ENCODE results near the gene PSMB3. TPM values are rescaled to one million over a fixed set of nuclear protein-coding genes. Genes with fewer than 3 reads are reported as not detected.

The PSMB3 gene
- total RNA-seq: 100 to 1,000 TPM; 108 to 124 TPM

- H3K27me3 ChIP-seq (replicated peaks; ENCODE audit: insufficient read depth): no peaks in the 10 kb centered on the region
- H3K4me3 ChIP-seq: peak within 1 kb of the TSS; percentile 92
- H3K36me3 ChIP-seq: peaks cover 13% of the 10 kb centered on the region
- no peak for TF ChIP-seq CTCF (IDR thresholded peaks at IDR 0.05)
- peak within 1 kb of the TSS; percentile 85 to 92 for H3K27ac ChIP-seq
- H3K4me1 ChIP-seq (ENCODE audit: control insufficient read depth in 1 of 2, low read depth in 2 of 2): peaks cover 17 to 36% of the 10 kb centered on the region in 2 donors
- DNase-seq (ENCODE audit: low spot score) (peak; percentile 96), ATAC-seq (ENCODE audit: insufficient number of reproducible peaks, low FRiP score, low read depth) (peak; percentile 92)
- no peaks in the 10 kb centered on the region for H3K9me3 ChIP-seq
These were observed at the start of gene PSMB3 for GRCh38 chr17:38752308-38753070. TSS of gene PSMB3 (plus strand) at chr17:38752741. CDS start at chr17:38752827, 86 bp downstream.

- DNase-seq (ENCODE audit: low spot score) (no peak), ATAC-seq (ENCODE audit: insufficient number of reproducible peaks, low FRiP score, low read depth) (no peak)
- H3K27me3 ChIP-seq (replicated peaks; ENCODE audit: insufficient read depth): no peaks in the 10 kb centered on the region
- H3K27ac ChIP-seq: peak overlapping the region; percentile 94 to 98
- no peaks in the 10 kb centered on the region for H3K9me3 ChIP-seq
- peak overlapping the region; percentile 99 for H3K4me3 ChIP-seq
- no peaks in the 10 kb centered on the region for H3K36me3 ChIP-seq
- TF ChIP-seq CTCF (IDR thresholded peaks at IDR 0.05): no peak
- H3K4me1 ChIP-seq (ENCODE audit: control insufficient read depth in 1 of 2, low read depth in 2 of 2): peaks cover 0 to 30% of the 10 kb centered on the region in 2 donors
These were observed 49.4 kb upstream of the PSMB3 start for GRCh38 chr17:38702916-38703741.

DNA sequence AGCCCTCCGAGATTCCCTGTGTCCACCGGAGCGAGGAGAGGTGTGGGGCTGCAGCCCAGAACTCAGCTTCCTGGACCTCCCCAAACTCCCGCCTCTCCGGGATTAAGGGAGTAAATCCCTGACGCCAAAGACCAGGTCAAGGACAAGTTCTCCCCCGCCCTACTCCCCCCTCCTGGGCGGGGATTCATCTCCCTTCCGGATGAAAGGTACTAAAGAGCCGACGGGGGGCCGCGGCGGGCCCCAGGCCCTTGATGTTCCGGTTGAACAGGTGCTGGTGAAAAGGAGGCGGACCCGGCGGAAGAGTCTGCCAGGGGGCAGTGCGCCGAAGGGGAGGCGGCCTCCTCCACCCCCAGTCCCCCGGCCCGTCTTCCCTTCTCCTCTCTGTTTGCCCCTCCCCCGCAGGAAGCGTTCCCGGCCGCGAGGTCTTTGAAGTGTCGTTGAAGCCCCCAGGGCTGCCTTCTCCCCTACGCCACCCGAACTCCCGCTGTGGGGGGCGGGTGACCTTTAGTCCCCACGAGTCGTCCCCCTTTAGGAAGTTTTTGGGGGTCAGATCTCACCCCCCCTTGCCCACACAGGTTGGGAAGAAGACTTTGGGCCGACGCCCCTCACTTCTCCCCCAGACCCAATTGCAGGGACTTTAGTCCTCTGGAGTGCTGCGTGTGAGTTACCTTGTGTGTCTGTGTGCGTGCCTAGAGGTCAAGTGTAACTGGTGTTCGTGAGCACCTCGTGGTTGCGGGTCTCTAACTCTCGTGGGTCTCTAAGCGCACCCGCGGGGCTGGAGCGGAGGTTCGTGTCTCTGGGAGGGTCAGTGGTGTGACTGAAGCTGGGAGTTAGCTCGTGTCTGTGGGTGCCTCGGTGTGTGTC lies 48.6 kb upstream of the PSMB3 start:
- Histone ChIP-seq H3K4me3 (peak overlapping the region; percentile 99), H3K9me3 (no peaks in the 10 kb centered on the region), H3K27ac (peak overlapping the region; percentile 94 to 98), H3K4me1 (ENCODE audit: control insufficient read depth in 1 of 2, low read depth in 2 of 2) (peaks cover 0 to 30% of the 10 kb centered on the region in 2 donors), H3K36me3 (peaks cover 2% of the 10 kb centered on the region), H3K27me3 (replicated peaks; ENCODE audit: insufficient read depth) (no peaks in the 10 kb centered on the region)
- ATAC-seq (ENCODE audit: insufficient number of reproducible peaks, low FRiP score, low read depth) (no peak), DNase-seq (ENCODE audit: low spot score) (no peak)
- TF ChIP-seq CTCF (IDR thresholded peaks at IDR 0.05): no peak

DNA sequence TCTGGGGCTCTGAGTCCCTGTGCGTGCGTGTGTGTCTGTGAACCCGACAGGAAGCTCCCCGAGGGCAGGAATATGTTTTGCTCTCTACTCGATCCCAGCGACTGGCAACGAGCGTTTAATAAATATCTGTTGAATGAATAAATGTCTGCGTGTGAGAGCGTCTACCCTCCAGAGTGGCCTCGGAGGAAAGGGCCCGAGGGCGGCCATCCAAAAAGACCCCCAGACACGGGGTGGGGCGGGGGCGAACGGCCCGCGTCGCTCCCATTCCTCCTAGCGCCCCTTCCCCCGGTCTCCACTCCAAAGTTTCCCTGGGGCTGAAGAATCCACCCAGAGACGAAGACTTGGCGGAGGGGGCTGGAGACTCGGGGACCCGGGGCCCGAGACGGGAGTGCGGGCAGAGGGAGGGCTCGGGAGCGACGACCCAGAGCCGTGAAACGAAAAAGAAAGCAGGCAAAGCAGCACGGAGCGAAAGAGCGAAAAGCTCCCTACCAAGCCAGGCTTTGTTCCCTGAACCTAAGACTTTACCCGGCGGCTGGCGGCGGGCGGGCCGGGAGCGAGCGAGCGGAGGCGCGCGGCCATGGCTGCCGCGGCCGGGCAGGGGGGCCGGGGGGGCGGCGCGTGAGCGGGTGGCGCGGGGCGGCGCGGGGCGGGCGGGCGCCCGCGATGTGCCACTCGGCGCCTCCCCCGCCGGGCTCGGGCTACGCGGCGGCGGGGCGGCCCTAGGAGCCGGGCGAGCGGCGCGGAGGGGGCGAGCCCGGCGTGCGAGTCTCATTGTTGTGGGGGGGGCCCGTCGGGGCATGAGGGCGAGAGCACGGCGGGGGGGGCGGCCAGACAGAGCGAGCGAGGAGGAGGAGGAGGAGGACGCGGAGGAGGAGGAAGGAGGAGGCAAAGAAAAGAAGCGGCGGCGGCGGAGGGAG lies 47.7 kb upstream of the PSMB3 start, which contains the start of gene MLLT6:
TSS of gene MLLT6 (plus strand) at position 668 of the 917 bp plus-strand sequence. CDS start 360 bp downstream, outside the sequence.
- H3K4me1 ChIP-seq (ENCODE audit: control insufficient read depth in 1 of 2, low read depth in 2 of 2): peaks cover 0 to 30% of the 10 kb centered on the region in 2 donors
- peak within 1 kb of the TSS; percentile 99 for H3K4me3 ChIP-seq
- H3K27me3 ChIP-seq (replicated peaks; ENCODE audit: insufficient read depth): no peaks in the 10 kb centered on the region
- no peak for TF ChIP-seq CTCF (IDR thresholded peaks at IDR 0.05)
- peak; percentile 39 for ATAC-seq (ENCODE audit: insufficient number of reproducible peaks, low FRiP score, low read depth)
- peak within 1 kb of the TSS; percentile 94 to 98 for H3K27ac ChIP-seq
- DNase-seq (ENCODE audit: low spot score): no peak
- peaks cover 8% of the 10 kb centered on the region for H3K36me3 ChIP-seq
- H3K9me3 ChIP-seq: no peaks in the 10 kb centered on the region
